Measurements from ENCODE around the gene SLC13A3. TPM values are rescaled to one million over a fixed set of nuclear protein-coding genes. Genes with fewer than 3 reads are reported as not detected.

Gene SLC13A3
- total and polyA plus RNA-seq, 3 donors from 2014 or later = 3.2 to 9.1 (median 4.1) TPM

- peak overlapping the region; percentile 61 to 79 for H3K27ac ChIP-seq
- no peaks in the 10 kb centered on the region for H3K9me3 ChIP-seq
- peaks cover 6% of the 10 kb centered on the region for H3K4me1 ChIP-seq
- no peaks in the 10 kb centered on the region for H3K36me3 ChIP-seq (ENCODE audit: low read depth, missing control alignments)
- WGBS, 2 donors = 5 to 9% methylated on average over 15 to 19 of the region's 19 CpGs
- no peaks in the 10 kb centered on the region for H3K27me3 ChIP-seq
- peak overlapping the region; percentile 19 to 42 for H3K4me3 ChIP-seq
- peak; percentile 90 for DNase-seq
- TF ChIP-seq CTCF (IDR thresholded peaks at IDR 0.05) (peak; percentile 87 to 93 (median 88)), POLR2A (IDR thresholded peaks at IDR 0.05) (no peak)
- intact Hi-C loops (cut with DNase I; ENCODE audit: low total_unique reads) = no loop called here
These were observed 88.7 kb downstream of the SLC13A3 start for GRCh38 chr20:46562373-46563169.

- WGBS, 2 donors = 13 to 28% methylated on average over 5 of the region's 5 CpGs
- intact Hi-C loops (cut with DNase I; ENCODE audit: low total_unique reads) = no loop called here
These were observed 89.3 kb downstream of the SLC13A3 start for GRCh38 chr20:46562009-46562372.

GRCh38 chr20:46559685-46560440, 91.4 kb downstream of the SLC13A3 start:
- H3K4me3 ChIP-seq = no peak overlapping the region
- DNase-seq = peak; percentile 37
- H3K9me3 ChIP-seq = no peaks in the 10 kb centered on the region
- no peaks in the 10 kb centered on the region for H3K27me3 ChIP-seq
- TF ChIP-seq POLR2A (IDR thresholded peaks at IDR 0.05) (no peak), CTCF (IDR thresholded peaks at IDR 0.05) (no peak)
- no peaks in the 10 kb centered on the region for H3K36me3 ChIP-seq (ENCODE audit: low read depth, missing control alignments)
- intact Hi-C loops (cut with DNase I; ENCODE audit: low total_unique reads) = no loop called here
- 80 to 88% methylated on average over 7 of the region's 7 CpGs for WGBS, 2 donors
- no peak overlapping the region for H3K27ac ChIP-seq
- peaks cover 6% of the 10 kb centered on the region for H3K4me1 ChIP-seq

More at GRCh38 chr20:46562009-46562372, 89.3 kb downstream of the SLC13A3 start:
- no peak for TF ChIP-seq POLR2A (IDR thresholded peaks at IDR 0.05)
- TF ChIP-seq CTCF (IDR thresholded peaks at IDR 0.05) = no peak
- peak overlapping the region; percentile 61 to 79 for H3K27ac ChIP-seq
- H3K36me3 ChIP-seq (ENCODE audit: low read depth, missing control alignments) = no peaks in the 10 kb centered on the region
- peak overlapping the region; percentile 19 to 42 for H3K4me3 ChIP-seq
- H3K9me3 ChIP-seq = no peaks in the 10 kb centered on the region
- H3K27me3 ChIP-seq = no peaks in the 10 kb centered on the region
- peaks cover 6% of the 10 kb centered on the region for H3K4me1 ChIP-seq
- DNase-seq = no peak

GRCh38 chr20:46559001-46559400, 92.3 kb downstream of the SLC13A3 start:
- no peaks in the 10 kb centered on the region for H3K9me3 ChIP-seq

More at GRCh38 chr20:46559001-46559400, 92.3 kb downstream of the SLC13A3 start:
- Histone ChIP-seq H3K27ac (no peak overlapping the region), H3K27me3 (no peaks in the 10 kb centered on the region), H3K36me3 (ENCODE audit: low read depth, missing control alignments) (no peaks in the 10 kb centered on the region), H3K4me3 (no peak overlapping the region), H3K4me1 (peaks cover 6% of the 10 kb centered on the region)
- no peak for DNase-seq
- intact Hi-C loops (cut with DNase I; ENCODE audit: low total_unique reads) = no loop called here
- 65 to 88% methylated on average over 3 of the region's 3 CpGs for WGBS, 2 donors
- TF ChIP-seq CTCF (IDR thresholded peaks at IDR 0.05) (no peak), POLR2A (IDR thresholded peaks at IDR 0.05) (no peak)
